GM12878 (cell line): ENCODE data around the gene PPP1R2. TPM values are rescaled to one million over a fixed set of nuclear protein-coding genes. Genes with fewer than 3 reads are reported as not detected.

Experiments used
- ATAC-seq: fragments of 200-7000 bp; cut with Tn5 transposase; 3 replicates; pipeline ENCODE4 v1.9.1; 2020; ENCODE audit warnings: mild to moderate bottlenecking, moderate library complexity
- BruUV-seq: library from RNA; stranded (reverse); fragments of 400-500 nt; replicated peaks from 2 replicates; lab custom pipeline; 2021; lab: Mats Ljungman, UMichigan
- CTCF ChIA-PET: fragments of 300-600 bp; sonication (Branson Sonifier 250); formaldehyde crosslinking; extraction: SDS; loops from one replicate; lab custom pipeline; 2021; ENCODE audit warnings: inconsistent platforms; lab: Yijun Ruan, JAX
- POLR2A ChIA-PET: fragments of 350-600 bp; formaldehyde crosslinking; extraction: SDS; loops from one replicate; lab custom pipeline; 2021; ENCODE audit warnings: inconsistent platforms; lab: Charles Lee
- RAD21 ChIA-PET: fragments of 300-600 bp; sonication (Branson Sonifier 250); formaldehyde crosslinking; loops from one replicate; lab custom pipeline; 2023; ENCODE audit warnings: antibody characterized with exemption; ENCODE audit not compliant: unreplicated experiment; lab: Charles Lee
- SMC1A ChIA-PET: fragments of 300-600 bp; sonication (Branson Sonifier 250); formaldehyde crosslinking; loops from one replicate; lab custom pipeline; 2023; ENCODE audit not compliant: unreplicated experiment, uncharacterized antibody; lab: Charles Lee
- DNase-seq: peaks from one replicate; pipeline ENCODE4 v3.0.0-alpha.2; 2011; ENCODE audit warnings: low read depth, low spot score
- FAIRE-seq: peaks from 3 replicates; lab custom pipeline; 2011; peaks lifted over from hg19 to GRCh38; lab: Jason Lieb, UNC
- H2AFZ ChIP-seq: 2 replicates; pipeline ENCODE4 v1.6.0; 2011; ENCODE audit warnings: low read depth, low read length, control low read depth; ENCODE audit not compliant: control insufficient read depth
- H3K27ac ChIP-seq: 2 replicates; pipeline ENCODE4 v1.5.1; 2011; ENCODE audit warnings: control low read depth; ENCODE audit not compliant: control insufficient read depth, insufficient read depth
- H3K27me3 ChIP-seq, 2 experiments: replicated peaks in 1 of 2; 2 replicates each; pipeline versions ENCODE4 v1.6.0 to v1.6.1; 2011; ENCODE audit warnings: low read length in 1 of 2; ENCODE audit not compliant: control insufficient read depth in 2 of 2, insufficient read depth in 2 of 2
- H3K36me3 ChIP-seq, 2 experiments: 2 replicates each; pipeline ENCODE4 v1.5.1; 2011; ENCODE audit warnings: low read length in 1 of 2; ENCODE audit not compliant: control insufficient read depth in 2 of 2, insufficient read depth in 2 of 2
- H3K4me1 ChIP-seq: 2 replicates; pipeline ENCODE4 v1.6.1; 2011; ENCODE audit warnings: mild to moderate bottlenecking, low read length, moderate library complexity, mixed read lengths; ENCODE audit not compliant: control insufficient read depth, insufficient read depth
- H3K4me2 ChIP-seq: 2 replicates; pipeline ENCODE4 v1.6.0; 2011; ENCODE audit warnings: control low read depth; ENCODE audit not compliant: control insufficient read depth, insufficient read depth
- H3K4me3 ChIP-seq: fragments of 200-600 bp; sonication (generic); 2 replicates; pipeline ENCODE4 v1.5.1; 2016
- H3K79me2 ChIP-seq: 2 replicates; pipeline ENCODE4 v1.6.0; 2011; ENCODE audit warnings: low read length; ENCODE audit not compliant: control insufficient read depth, insufficient read depth
- H3K9ac ChIP-seq: 2 replicates; pipeline ENCODE4 v1.8.0; 2011; ENCODE audit warnings: low read length, control low read depth, mixed read lengths; ENCODE audit not compliant: control insufficient read depth, insufficient read depth
- H3K9me3 ChIP-seq: replicated peaks from 3 replicates; pipeline ENCODE4 v1.5.1; 2011; ENCODE audit warnings: mild to moderate bottlenecking, low read length; ENCODE audit not compliant: control insufficient read depth, insufficient read depth
- H4K20me1 ChIP-seq: 2 replicates; pipeline ENCODE4 v1.6.0; 2011; ENCODE audit not compliant: control insufficient read depth, insufficient read depth
- HDAC2 ChIP-seq: fragments of 200-600 bp; sonication (generic); IDR thresholded peaks from 2 replicates; pipeline ENCODE4 v1.6.1; 2017
- KLF5 ChIP-seq: fragments of 450-650 bp; IDR thresholded peaks from 2 replicates; pipeline ENCODE4 v1.6.1; 2014; ENCODE audit warnings: mild to moderate bottlenecking; ENCODE audit not compliant: partially characterized antibody
- NFXL1 ChIP-seq: fragments of 450-650 bp; IDR thresholded peaks from 2 replicates; pipeline ENCODE4 v1.6.1; 2017; ENCODE audit warnings: antibody characterized with exemption, mild to moderate bottlenecking, borderline replicate concordance
- PAX8 ChIP-seq: fragments of 450-650 bp; IDR thresholded peaks from 2 replicates; pipeline ENCODE4 v1.6.1; 2017; ENCODE audit warnings: mild to moderate bottlenecking, moderate library complexity
- SRF ChIP-seq, 2 experiments: IDR thresholded peaks; 2 replicates each; pipeline ENCODE4 v1.6.1; 2011; ENCODE audit warnings: low read depth in 2 of 2, low read length in 2 of 2, mild to moderate bottlenecking in 1 of 2, moderate library complexity in 1 of 2
- STAT1 ChIP-seq: fragments of 450-650 bp; conservative IDR thresholded peaks from 2 replicates; pipeline ENCODE4 v1.6.1; 2014; ENCODE audit warnings: antibody characterized with exemption, mild to moderate bottlenecking
- WGBS: methylation state at CpG from one replicate; pipeline ENCODE4 v1.1.6; 2016; ENCODE audit warnings: low lambda C conversion rate; ENCODE audit not compliant: insufficient replicate concordance, insufficient coverage; ENCODE audit errors: missing lambda C conversion rate; 5-methylcytosine and 5-hydroxymethylcytosine counted together
- in situ Hi-C: fragments of 300-500 bp; cut with MboI; formaldehyde crosslinking; loops from 9 replicates; pipeline ENCODE4 v1.14.3; 2018; ENCODE audit warnings: mixed read lengths
- intact Hi-C: fragments of 100-400 bp; cut with micrococcal nuclease; formaldehyde crosslinking; loops from one replicate; pipeline ENCODE4 v1.14.2; 2022; ENCODE audit not compliant: unreplicated experiment
- polyA plus RNA-seq, 11 experiments: library from polyadenylated mRNA; depleted of rRNA in 4 of 11; unstranded in 6 of 11; stranded (reverse) in 5 of 11; fragments of >200 nt; fragmentation: Nextera tagmentation in 4 of 11; fragmentation: Illumina TruSeq in 1 of 11; extraction: Ambion mirVana in 4 of 11; extraction: Trizol in 1 of 11; gene quantifications; 1 replicate in 1 of 11; 2 replicates in 10 of 11; pipeline versions ENCODE4 v1.2.1 to v1.2.3, GENCODE V29; 2011 to 2016; ENCODE audit warnings: inconsistent platforms in 2 of 11, missing spikeins in 2 of 11, low read depth in 1 of 11
- total RNA-seq, 4 experiments: library from RNA; depleted of rRNA in 3 of 4; stranded (reverse); fragments of >200 nt in 3 of 4; fragmentation: Illumina TruSeq in 1 of 4; extraction: Trizol in 1 of 4; gene quantifications; 2 replicates each; pipeline versions ENCODE4 v1.2.1 to v1.2.3, GENCODE V29; 2013 to 2021
- TF ChIP-seq, protein P1 (sequence below): fragments of 450-650 bp; formaldehyde crosslinking; IDR thresholded peaks from 2 replicates; pipeline ENCODE4 v1.5.0; 2022; ENCODE audit warnings: mild to moderate bottlenecking, missing genetic modification characterization

PPP1R2 gene
- total and polyA plus RNA-seq, 10 of the 15 experiments (the other 5 are each of a cell fraction or from before 2014, with no cell fraction given), result 10.5 to 116 (median 46.9) TPM

DNA sequence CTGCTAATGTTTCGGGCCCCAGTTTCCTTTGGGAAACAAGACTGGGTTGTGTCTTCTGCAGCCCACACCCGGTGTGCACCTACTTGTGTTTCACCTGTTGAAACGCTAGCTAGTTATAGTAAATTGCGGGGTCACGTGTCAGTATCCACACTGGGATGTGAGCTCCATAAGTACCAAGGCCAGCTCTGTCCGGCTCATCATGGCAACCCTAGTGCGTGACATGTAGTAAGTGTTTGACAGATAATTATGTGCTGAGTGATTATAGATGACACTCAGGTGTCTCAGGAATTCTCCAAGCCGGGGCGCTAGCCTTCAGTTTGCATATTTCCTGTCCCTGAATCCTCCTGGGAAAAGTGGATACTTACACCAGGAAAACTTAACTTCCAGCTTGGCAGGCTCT is 27.8 kb upstream of the PPP1R2 start:
- no peaks in the 10 kb centered on the region; a peak in 2 of 4 replicates for H3K27me3 ChIP-seq
- no peak overlapping the region for H3K9ac ChIP-seq
- RAD21 ChIA-PET, result no interaction called here
- SMC1A ChIA-PET, result interaction anchor here (2.0 kb wide), 1 partner anchor 12 kb away, joined by 6 read pairs; the partner anchor contains the start of gene APOD
- H3K4me3 ChIP-seq, result no peak overlapping the region
- BruUV-seq, result no TSS peak
- no peak overlapping the region for H3K4me2 ChIP-seq
- POLR2A ChIA-PET, result interaction anchor here (0.5 kb wide), 1 partner anchor 273 kb away, joined by 3 read pairs; no protein-coding TSS in a partner anchor
- no peak overlapping the region for H2AFZ ChIP-seq
- H3K9me3 ChIP-seq, result no peaks in the 10 kb centered on the region
- CTCF ChIA-PET, result interaction anchor here (0.6 to 1.4 kb wide), 3 partner anchors 10 to 85 kb away, joined by 3 to 4 read pairs (median 3); no protein-coding TSS in a partner anchor
- no peaks in the 10 kb centered on the region for H3K36me3 ChIP-seq
- in situ Hi-C loops (no loop called here), intact Hi-C loops (no loop called here)
- no peaks in the 10 kb centered on the region for H4K20me1 ChIP-seq
- TF ChIP-seq KLF5, result no peak
- TF ChIP-seq, all 136 proteins: peak for 0
- Histone ChIP-seq H3K79me2 (no peaks in the 10 kb centered on the region), H3K4me1 (no peaks in the 10 kb centered on the region), H3K27ac (no peak overlapping the region)
- WGBS, result 73% methylated on average over 9 of the region's 9 CpGs
- ATAC-seq (no peak), DNase-seq (no peak), FAIRE-seq (no peak)

GRCh38 chr3:195570344-195570743 is 27.2 kb upstream of the PPP1R2 start:
- WGBS, result 67% methylated on average over 6 of the region's 6 CpGs
- RAD21 ChIA-PET, result no interaction called here
- ATAC-seq (no peak), DNase-seq (no peak), FAIRE-seq (no peak)
- no peak overlapping the region for H3K27ac ChIP-seq
- H3K27me3 ChIP-seq, result no peaks in the 10 kb centered on the region; a peak in 2 of 4 replicates
- H3K4me3 ChIP-seq, result no peak overlapping the region
- H2AFZ ChIP-seq, result no peak overlapping the region
- in situ Hi-C loops, result no loop called here
- no peak overlapping the region for H3K9ac ChIP-seq
- no peaks in the 10 kb centered on the region for H3K4me1 ChIP-seq
- H3K9me3 ChIP-seq, result no peaks in the 10 kb centered on the region
- POLR2A ChIA-PET, result no interaction called here
- no peaks in the 10 kb centered on the region for H3K36me3 ChIP-seq
- CTCF ChIA-PET, result interaction anchor here (0.6 to 1.4 kb wide), 2 partner anchors 10 to 31 kb away, joined by 3 read pairs; no protein-coding TSS in a partner anchor
- SMC1A ChIA-PET, result no interaction called here
- H3K79me2 ChIP-seq, result no peaks in the 10 kb centered on the region
- no TSS peak for BruUV-seq
- no peak overlapping the region for H3K4me2 ChIP-seq
- TF ChIP-seq PAX8 (no peak), HDAC2 (no peak), STAT1 (no peak), SRF (IDR thresholded peaks at IDR 0.05; ENCODE audit: low read depth in 2 of 2, low read length in 2 of 2) (no peak), NFXL1 (no peak)
- TF ChIP-seq, protein P1, sequence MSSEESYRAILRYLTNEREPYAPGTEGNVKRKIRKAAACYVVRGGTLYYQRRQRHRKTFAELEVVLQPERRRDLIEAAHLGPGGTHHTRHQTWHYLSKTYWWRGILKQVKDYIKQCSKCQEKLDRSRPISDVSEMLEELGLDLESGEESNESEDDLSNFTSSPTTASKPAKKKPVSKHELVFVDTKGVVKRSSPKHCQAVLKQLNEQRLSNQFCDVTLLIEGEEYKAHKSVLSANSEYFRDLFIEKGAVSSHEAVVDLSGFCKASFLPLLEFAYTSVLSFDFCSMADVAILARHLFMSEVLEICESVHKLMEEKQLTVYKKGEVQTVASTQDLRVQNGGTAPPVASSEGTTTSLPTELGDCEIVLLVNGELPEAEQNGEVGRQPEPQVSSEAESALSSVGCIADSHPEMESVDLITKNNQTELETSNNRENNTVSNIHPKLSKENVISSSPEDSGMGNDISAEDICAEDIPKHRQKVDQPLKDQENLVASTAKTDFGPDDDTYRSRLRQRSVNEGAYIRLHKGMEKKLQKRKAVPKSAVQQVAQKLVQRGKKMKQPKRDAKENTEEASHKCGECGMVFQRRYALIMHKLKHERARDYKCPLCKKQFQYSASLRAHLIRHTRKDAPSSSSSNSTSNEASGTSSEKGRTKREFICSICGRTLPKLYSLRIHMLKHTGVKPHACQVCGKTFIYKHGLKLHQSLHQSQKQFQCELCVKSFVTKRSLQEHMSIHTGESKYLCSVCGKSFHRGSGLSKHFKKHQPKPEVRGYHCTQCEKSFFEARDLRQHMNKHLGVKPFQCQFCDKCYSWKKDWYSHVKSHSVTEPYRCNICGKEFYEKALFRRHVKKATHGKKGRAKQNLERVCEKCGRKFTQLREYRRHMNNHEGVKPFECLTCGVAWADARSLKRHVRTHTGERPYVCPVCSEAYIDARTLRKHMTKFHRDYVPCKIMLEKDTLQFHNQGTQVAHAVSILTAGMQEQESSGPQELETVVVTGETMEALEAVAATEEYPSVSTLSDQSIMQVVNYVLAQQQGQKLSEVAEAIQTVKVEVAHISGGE (CRISPR knock-in tag), result no peak
- no peaks in the 10 kb centered on the region for H4K20me1 ChIP-seq
- intact Hi-C loops, result no loop called here
